Fibroblast of pulmonary artery (primary cell): ENCODE data around the gene ZC2HC1C.

Experiments
- DNase-seq: peaks from one replicate; pipeline ENCODE4 v3.0.0-alpha.2; 2010; ENCODE audit warnings: low read depth
- H3K4me3 ChIP-seq: replicated peaks from 2 replicates; pipeline ENCODE4 v1.5.1; 2011; ENCODE audit warnings: low read depth, mild to moderate bottlenecking, control low read depth, low read length, moderate library complexity
- CTCF ChIP-seq: IDR thresholded peaks from 2 replicates; pipeline ENCODE4 v1.5.1; 2011; ENCODE audit warnings: mild to moderate bottlenecking, control low read depth, low read length, inconsistent platforms; ENCODE audit errors: missing control alignments

Gene ZC2HC1C

DNA sequence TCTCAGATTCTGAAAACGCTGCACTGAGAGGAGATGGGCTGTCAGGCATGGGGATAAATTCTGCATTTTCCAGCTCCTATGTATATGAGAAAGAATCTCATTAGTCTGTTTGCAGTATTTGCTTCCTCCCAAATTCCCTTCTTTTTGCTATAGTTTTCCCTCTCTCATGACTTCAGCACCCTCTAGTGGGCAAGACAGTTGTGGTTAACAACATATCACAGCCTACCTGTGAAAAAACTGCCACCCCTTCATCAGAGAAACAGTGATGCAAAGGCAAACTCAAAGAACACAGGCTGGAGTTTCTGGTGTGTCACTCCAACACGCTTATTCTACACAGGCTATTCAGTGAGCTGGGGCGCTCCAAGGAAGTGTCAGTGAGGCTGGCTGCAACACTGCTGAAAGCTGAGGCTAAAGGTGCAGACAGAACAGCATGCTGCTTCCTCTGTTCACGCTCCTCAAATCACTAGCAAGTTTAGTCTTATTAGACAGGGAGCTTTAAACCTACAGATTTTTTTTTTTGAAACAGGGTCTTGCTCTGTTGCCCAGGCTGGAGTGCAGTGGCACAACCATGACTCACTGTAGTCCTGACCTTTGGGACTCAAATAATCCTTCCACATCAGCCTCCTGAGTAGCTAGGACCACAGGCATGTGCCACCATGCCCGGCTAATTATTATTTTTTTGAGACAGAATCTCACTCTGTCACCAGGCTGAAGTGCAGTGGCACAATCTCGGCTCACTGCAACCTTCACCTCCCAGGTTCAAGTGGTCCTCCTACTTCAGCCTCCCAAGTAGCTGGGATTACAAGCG lies 19.3 kb downstream of the ZC2HC1C start:
- DNase-seq = peak; percentile 76
- no peak overlapping the region for H3K4me3 ChIP-seq
- peak; percentile 88 for TF ChIP-seq CTCF

DNA sequence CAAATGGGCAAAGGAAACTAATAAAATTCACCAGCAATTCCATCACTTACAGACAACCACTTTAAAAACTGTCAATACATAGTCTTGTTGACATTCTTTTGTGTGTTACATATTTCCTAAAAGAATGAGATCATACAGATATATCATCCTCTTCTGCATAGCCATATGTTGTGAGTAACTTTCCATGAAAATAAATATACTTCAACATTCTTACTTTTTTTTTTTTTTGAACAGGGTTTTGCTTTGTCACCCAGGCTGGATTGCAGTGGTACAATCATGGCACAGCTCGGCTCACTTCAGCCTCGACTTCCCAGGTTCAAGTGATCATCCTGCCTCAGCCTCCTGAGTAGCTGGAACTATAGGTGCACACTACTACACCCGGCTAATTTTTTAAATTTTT lies 20.9 kb downstream of the ZC2HC1C start:
- no peak for DNase-seq
- no peak for TF ChIP-seq CTCF
- H3K4me3 ChIP-seq = no peak overlapping the region

GRCh38 chr14:75091251-75091650 lies 21.8 kb downstream of the ZC2HC1C start:
- H3K4me3 ChIP-seq = no peak overlapping the region
- DNase-seq = no peak
- no peak for TF ChIP-seq CTCF

- no peak overlapping the region for H3K4me3 ChIP-seq
- no peak for DNase-seq
- TF ChIP-seq CTCF = no peak
Observed at GRCh38 chr14:75092698-75093097, 23.3 kb downstream of the ZC2HC1C start.

DNA sequence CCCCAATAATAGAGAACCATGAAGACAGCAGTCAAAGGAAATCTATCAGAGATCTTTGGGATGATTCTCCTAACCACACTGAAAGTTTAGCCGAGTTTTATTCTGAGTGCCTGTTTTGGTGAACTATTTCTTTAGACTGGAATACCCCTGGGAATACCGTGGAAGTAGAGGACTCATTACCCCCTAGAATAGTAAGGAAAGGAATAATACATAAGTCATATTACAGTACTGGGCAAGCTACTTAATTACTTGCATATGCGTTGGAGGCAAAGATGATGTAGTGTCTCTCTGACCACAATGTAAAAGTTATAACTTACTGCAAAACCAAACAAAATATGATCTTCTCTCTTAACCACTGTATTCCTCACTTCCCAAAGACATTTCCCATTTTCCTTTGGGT lies 25.5 kb downstream of the ZC2HC1C start:
- no peak for DNase-seq
- TF ChIP-seq CTCF = no peak
- no peak overlapping the region for H3K4me3 ChIP-seq

DNA sequence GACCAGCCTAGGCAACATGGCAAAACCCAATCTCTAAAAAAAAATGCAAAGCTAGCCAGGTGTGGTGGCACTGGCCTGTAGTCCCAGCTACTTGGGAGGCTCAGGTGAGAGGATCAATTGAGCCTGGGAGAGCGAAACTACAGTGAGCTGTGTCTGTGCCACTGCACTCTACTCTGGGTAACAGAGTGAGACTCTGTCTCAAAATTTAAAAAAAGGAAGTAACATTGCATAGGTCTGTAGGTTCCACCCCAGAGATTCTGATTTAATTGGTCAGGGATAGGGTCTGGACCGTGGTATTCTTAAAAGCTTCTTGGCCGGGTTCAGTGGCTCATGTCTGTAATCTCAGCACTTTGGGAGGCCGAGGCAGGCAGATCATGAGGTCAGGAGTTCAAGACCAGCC lies 26.2 kb downstream of the ZC2HC1C start:
- no peak for TF ChIP-seq CTCF
- DNase-seq = no peak
- H3K4me3 ChIP-seq = no peak overlapping the region

GRCh38 chr14:75096959-75097358 lies 27.5 kb downstream of the ZC2HC1C start:
- no peak for DNase-seq
- no peak overlapping the region for H3K4me3 ChIP-seq
- TF ChIP-seq CTCF = no peak
